Spleen (tissue), 11 donors: ENCODE data around the gene MEIS2. TPM values are rescaled to one million over a fixed set of nuclear protein-coding genes. Genes with fewer than 3 reads are reported as not detected.

Experiments
- DNase-seq: peaks from one replicate; pipeline ENCODE4 v3.0.0-alpha.2; 2020
- H3K27ac ChIP-seq, 8 donors: fragments of 200-600 bp; sonication (generic) in 7 of 8; 1 replicate in 4 of 8; 2 replicates in 4 of 8; pipeline versions ENCODE4 v1.5.0 to v1.8.0; 2016 to 2021; ENCODE audit warnings: inconsistent platforms in 4 of 8, mild to moderate bottlenecking in 4 of 8, moderate library complexity in 1 of 8
- H3K27me3 ChIP-seq, 7 donors: fragments of 200-600 bp; sonication (generic) in 6 of 7; replicated peaks in 1 of 7; 1 replicate in 4 of 7; 2 replicates in 3 of 7; pipeline versions ENCODE4 v1.5.0 to v1.8.0; 2016 to 2021; ENCODE audit warnings: inconsistent platforms in 3 of 7, mild to moderate bottlenecking in 1 of 7
- H3K36me3 ChIP-seq, 6 donors: fragments of 200-600 bp; sonication (generic) in 5 of 6; 1 replicate in 4 of 6; 2 replicates in 2 of 6; pipeline versions ENCODE4 v1.5.0 to v1.8.0; 2016 to 2021; ENCODE audit warnings: inconsistent platforms in 2 of 6
- H3K4me1 ChIP-seq, 6 donors: fragments of 200-600 bp; sonication (generic) in 5 of 6; 1 replicate in 3 of 6; 2 replicates in 3 of 6; pipeline versions ENCODE4 v1.5.0 to v1.8.0; 2016 to 2021; ENCODE audit warnings: inconsistent platforms in 3 of 6
- H3K4me3 ChIP-seq, 8 donors: fragments of 200-600 bp; sonication (generic) in 7 of 8; 1 replicate in 4 of 8; 2 replicates in 4 of 8; pipeline versions ENCODE4 v1.5.0 to v1.8.0; 2016 to 2021; ENCODE audit warnings: inconsistent platforms in 4 of 8, mild to moderate bottlenecking in 4 of 8, moderate library complexity in 2 of 8
- H3K9me3 ChIP-seq, 8 donors: fragments of 200-600 bp; sonication (generic) in 7 of 8; 1 replicate in 4 of 8; 2 replicates in 4 of 8; pipeline versions ENCODE4 v1.5.0 to v1.8.0; 2016 to 2021; ENCODE audit warnings: inconsistent platforms in 4 of 8
- POLR2A ChIP-seq, 3 donors: fragments of 450-650 bp; IDR thresholded peaks; one replicate each; pipeline ENCODE4 v1.5.1; 2017; ENCODE audit warnings: antibody characterized with exemption in 3 of 3, mild to moderate bottlenecking in 1 of 3
- POLR2AphosphoS5 ChIP-seq, 3 donors: sonication (generic); formaldehyde crosslinking; IDR thresholded peaks; one replicate each; pipeline ENCODE4 v1.5.1; 2017; ENCODE audit warnings: antibody characterized with exemption in 3 of 3
- WGBS, 5 donors: extraction: QIAGEN DNeasy Blood & Tissue Kit in 3 of 5; methylation state at CpG; one replicate each; pipeline versions ENCODE4 v1.1.5 to v1.1.7; 2013 to 2018; 5-methylcytosine and 5-hydroxymethylcytosine counted together
- intact Hi-C: fragments of 100-400 bp; cut with DNase I; formaldehyde crosslinking; loops from one replicate; pipeline ENCODE4 v1.15.0; 2023; ENCODE audit warnings: low total_unique reads
- polyA plus RNA-seq, 3 donors: library from polyadenylated mRNA; stranded (reverse); fragments of 200-250 nt; gene quantifications; one replicate each; pipeline ENCODE4 v1.2.1, GENCODE V29; 2013
- total RNA-seq, 7 donors: library from RNA; depleted of rRNA in 3 of 7; stranded (reverse); fragments of >200 nt in 3 of 7; fragmentation: NEBNext Ultra II Directional in 4 of 7; extraction: Animal tissue kit (Norgen Biotek cat#: 25700) in 4 of 7; gene quantifications; one replicate each; pipeline versions ENCODE4 v1.1.0 to v1.2.1, GENCODE V29; 2016 to 2021
- TF ChIP-seq, protein P1 (sequence below), 11 experiments: fragments of 200-600 bp in 7 of 11; fragments of 450-650 bp in 4 of 11; sonication (generic) in 4 of 11; IDR thresholded peaks in 8 of 11; conservative IDR thresholded peaks in 3 of 11; 1 replicate in 7 of 11; 2 replicates in 4 of 11; pipeline versions ENCODE4 v1.4.0 to v1.8.0; 2016 to 2021; ENCODE audit warnings: antibody characterized with exemption in 11 of 11, inconsistent platforms in 4 of 11, mild to moderate bottlenecking in 1 of 11
- donor health status: healthy with polysubstance abuse.
- donor health status: DM: no; HTN: no; CAD: no; lungs with moderate emphysema.
- donor health status: DM: no; HTN: no; CAD: no.
- donor health status: Bipolar disorder and iron deficiency.
- donor health status: healthy.
- donor health status: DM: no; HTN: no; CAD: no.
- donor health status: DM: yes; HTN: yes; CAD: no.

MEIS2 gene
- total and polyA plus RNA-seq, 10 donors: 2.6 to 57.2 (median 23.5) TPM

DNA sequence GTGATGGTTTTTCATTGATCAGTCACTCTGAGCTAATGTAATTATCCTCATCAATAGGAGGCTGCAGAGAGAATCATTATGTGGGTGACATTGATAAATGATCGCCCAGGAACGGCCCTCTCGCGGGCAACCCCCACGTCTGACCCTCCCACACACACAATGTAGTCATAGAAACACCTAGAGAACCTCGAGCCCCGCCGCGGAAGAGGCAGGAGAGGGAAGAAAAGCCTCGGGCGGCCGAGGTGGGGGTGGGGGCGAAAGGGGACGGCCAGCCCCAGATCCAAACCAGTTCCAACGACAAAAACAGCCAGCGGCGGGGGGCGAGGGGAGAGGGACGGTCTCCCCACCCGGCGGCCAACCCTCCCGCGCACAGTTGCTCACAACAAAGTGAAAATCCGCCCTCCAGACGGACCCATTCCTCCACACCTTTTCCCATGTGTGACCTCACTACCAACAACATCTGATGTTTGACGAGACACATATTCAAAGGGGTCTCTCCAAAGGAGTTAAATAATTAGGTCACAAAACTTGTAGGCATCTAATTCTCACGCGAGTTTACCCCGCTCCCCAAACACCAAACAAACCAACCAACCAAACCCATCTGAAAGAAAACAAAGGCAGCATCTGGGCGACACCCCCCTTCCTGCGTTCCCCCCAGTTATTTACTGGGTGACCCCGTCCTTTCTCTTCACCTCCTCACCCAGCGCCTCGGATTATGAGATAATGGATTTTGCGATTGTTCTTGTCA, 213.0 kb downstream of the MEIS2 start:
- peaks cover 0 to 29% (median 12%) of the 10 kb centered on the region in 6 donors for H3K4me1 ChIP-seq
- peaks cover 0 to 85% (median 53%) of the 10 kb centered on the region in 7 donors for H3K27me3 ChIP-seq
- TF ChIP-seq, protein P1, sequence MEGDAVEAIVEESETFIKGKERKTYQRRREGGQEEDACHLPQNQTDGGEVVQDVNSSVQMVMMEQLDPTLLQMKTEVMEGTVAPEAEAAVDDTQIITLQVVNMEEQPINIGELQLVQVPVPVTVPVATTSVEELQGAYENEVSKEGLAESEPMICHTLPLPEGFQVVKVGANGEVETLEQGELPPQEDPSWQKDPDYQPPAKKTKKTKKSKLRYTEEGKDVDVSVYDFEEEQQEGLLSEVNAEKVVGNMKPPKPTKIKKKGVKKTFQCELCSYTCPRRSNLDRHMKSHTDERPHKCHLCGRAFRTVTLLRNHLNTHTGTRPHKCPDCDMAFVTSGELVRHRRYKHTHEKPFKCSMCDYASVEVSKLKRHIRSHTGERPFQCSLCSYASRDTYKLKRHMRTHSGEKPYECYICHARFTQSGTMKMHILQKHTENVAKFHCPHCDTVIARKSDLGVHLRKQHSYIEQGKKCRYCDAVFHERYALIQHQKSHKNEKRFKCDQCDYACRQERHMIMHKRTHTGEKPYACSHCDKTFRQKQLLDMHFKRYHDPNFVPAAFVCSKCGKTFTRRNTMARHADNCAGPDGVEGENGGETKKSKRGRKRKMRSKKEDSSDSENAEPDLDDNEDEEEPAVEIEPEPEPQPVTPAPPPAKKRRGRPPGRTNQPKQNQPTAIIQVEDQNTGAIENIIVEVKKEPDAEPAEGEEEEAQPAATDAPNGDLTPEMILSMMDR (IDR thresholded peaks at IDR 0.05 in 8 of 11, conservative IDR thresholded peaks at IDR 0.05 in 3 of 11): no peak
- TF ChIP-seq POLR2AphosphoS5 (IDR thresholded peaks at IDR 0.05) (no peak), POLR2A (IDR thresholded peaks at IDR 0.05) (no peak)
- H3K4me3 ChIP-seq: peak overlapping the region in 5 of 8 donors; percentile 10 to 57 (median 20)
- intact Hi-C loops: loop anchor here (10.0 kb wide), 1 partner anchor 217 kb away; the partner anchor contains the start of gene MEIS2
- no peaks in the 10 kb centered on the region for H3K9me3 ChIP-seq
- H3K36me3 ChIP-seq: peaks cover 0 to 9% (median 0%) of the 10 kb centered on the region in 6 donors
- 6 to 8% (median 6%) methylated on average over 35 of the region's 35 CpGs for WGBS, 5 donors
- DNase-seq: no peak
- no peak overlapping the region for H3K27ac ChIP-seq

DNA sequence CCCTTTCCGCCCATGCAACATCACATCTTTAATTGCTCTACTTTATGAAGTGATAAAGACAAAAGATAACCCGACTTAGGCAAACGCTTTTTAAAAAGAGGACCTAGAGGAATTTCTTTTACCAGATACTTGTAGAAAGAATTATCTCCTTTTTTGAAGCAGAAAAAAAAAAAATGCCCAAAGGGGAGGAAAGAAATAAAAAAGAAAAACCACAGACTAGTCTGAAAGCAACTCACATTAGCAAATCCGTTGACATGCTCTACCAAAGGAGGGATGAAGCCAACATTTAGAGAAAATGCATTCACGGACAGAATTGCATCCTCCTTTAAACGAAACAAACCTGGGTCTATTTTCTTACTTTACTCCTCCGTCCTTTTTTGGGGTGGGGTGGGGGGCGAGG, 213.6 kb downstream of the MEIS2 start:
- Histone ChIP-seq H3K4me1 (peaks cover 0 to 30% (median 12%) of the 10 kb centered on the region in 6 donors), H3K27me3 (peaks cover 0 to 88% (median 60%) of the 10 kb centered on the region in 7 donors), H3K27ac (no peak overlapping the region), H3K4me3 (no peak overlapping the region), H3K36me3 (peaks cover 0 to 2% (median 0%) of the 10 kb centered on the region in 6 donors), H3K9me3 (no peaks in the 10 kb centered on the region)
- no peak for TF ChIP-seq POLR2AphosphoS5 (IDR thresholded peaks at IDR 0.05)
- TF ChIP-seq, protein P1 (IDR thresholded peaks at IDR 0.05 in 8 of 11, conservative IDR thresholded peaks at IDR 0.05 in 3 of 11): no peak
- TF ChIP-seq POLR2A (IDR thresholded peaks at IDR 0.05): no peak
- DNase-seq: no peak
- intact Hi-C loops: loop anchor here (10.0 kb wide), 1 partner anchor 218 kb away; the partner anchor contains the start of gene MEIS2
- 31 to 45% (median 38%) methylated on average over 8 of the region's 8 CpGs for WGBS, 5 donors

DNA sequence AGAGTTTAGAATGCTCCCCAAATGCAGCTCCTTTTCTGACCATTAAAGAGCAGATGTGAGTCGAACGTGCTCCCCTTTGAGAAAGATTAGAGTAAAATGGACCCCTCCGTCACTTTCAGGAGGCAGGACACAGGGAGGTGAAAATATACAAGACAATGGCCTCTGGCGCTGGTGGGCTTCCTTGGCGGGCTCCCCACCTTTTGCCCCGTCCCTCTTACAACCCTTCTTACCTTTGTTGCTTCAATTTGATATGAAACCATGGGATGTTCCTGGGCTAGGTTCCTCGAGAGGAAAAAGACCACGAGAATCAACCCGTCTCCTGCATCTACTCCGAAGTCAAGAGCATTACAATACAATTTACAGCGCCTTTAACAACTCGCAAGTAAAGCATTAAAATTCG, 214.2 kb downstream of the MEIS2 start:
- intact Hi-C loops: loop anchor here (10.0 kb wide), 1 partner anchor 219 kb away; the partner anchor contains the start of gene MEIS2
- Histone ChIP-seq H3K4me3 (no peak overlapping the region), H3K27ac (no peak overlapping the region), H3K4me1 (peaks cover 0 to 30% (median 12%) of the 10 kb centered on the region in 6 donors), H3K36me3 (no peaks in the 10 kb centered on the region), H3K9me3 (no peaks in the 10 kb centered on the region), H3K27me3 (peaks cover 0 to 93% (median 65%) of the 10 kb centered on the region in 7 donors)
- WGBS, 5 donors: 41 to 66% (median 54%) methylated on average over 13 of the region's 13 CpGs
- DNase-seq: no peak
- TF ChIP-seq POLR2AphosphoS5 (IDR thresholded peaks at IDR 0.05) (no peak), POLR2A (IDR thresholded peaks at IDR 0.05) (no peak)
- TF ChIP-seq, protein P1 (IDR thresholded peaks at IDR 0.05 in 8 of 11, conservative IDR thresholded peaks at IDR 0.05 in 3 of 11): no peak

DNA sequence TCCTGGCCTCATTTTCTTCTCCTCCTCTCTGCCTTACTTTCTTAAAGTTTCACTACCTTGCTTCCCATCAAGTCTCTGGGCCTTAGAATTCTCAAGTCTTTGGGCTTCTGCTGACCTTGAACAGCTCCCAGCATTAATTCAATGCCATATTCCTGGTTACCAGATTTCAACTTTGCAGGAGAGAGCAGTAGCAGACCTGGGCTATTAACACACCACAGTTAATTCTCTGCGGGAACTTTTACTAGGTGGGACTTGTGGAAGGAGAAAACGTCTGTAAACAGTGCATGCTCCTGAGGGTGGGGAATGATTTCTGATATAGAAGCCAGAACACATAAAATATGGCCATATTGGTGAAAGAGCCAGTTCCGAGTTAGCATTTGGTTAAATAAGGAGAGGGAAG, 214.6 kb downstream of the MEIS2 start:
- Histone ChIP-seq H3K4me1 (peaks cover 0 to 30% (median 12%) of the 10 kb centered on the region in 6 donors), H3K36me3 (no peaks in the 10 kb centered on the region), H3K9me3 (no peaks in the 10 kb centered on the region), H3K27ac (no peak overlapping the region), H3K27me3 (peaks cover under 1 to 94% (median 69%) of the 10 kb centered on the region in 7 donors), H3K4me3 (no peak overlapping the region)
- no peak for DNase-seq
- WGBS, 5 donors: 46 to 64% (median 56%) methylated on average over 3 of the region's 3 CpGs
- TF ChIP-seq POLR2AphosphoS5 (IDR thresholded peaks at IDR 0.05) (no peak), POLR2A (IDR thresholded peaks at IDR 0.05) (no peak)
- TF ChIP-seq, protein P1 (IDR thresholded peaks at IDR 0.05 in 8 of 11, conservative IDR thresholded peaks at IDR 0.05 in 3 of 11): no peak
- intact Hi-C loops: loop anchor here (10.0 kb wide), 1 partner anchor 219 kb away; the partner anchor contains the start of gene MEIS2
